Common myeloid progenitor, CD34-positive (primary cell): ENCODE data around the gene ADK.

Source experiments
- CTCF ChIA-PET: fragments of 350-600 bp; sonication (Branson Sonifier 250); formaldehyde crosslinking; loops from one replicate; lab custom pipeline; 2021; ENCODE audit warnings: antibody characterized with exemption; lab: Charles Lee
- POLR2A ChIA-PET: fragments of 350-600 bp; sonication (Branson Sonifier 250); formaldehyde crosslinking; loops from one replicate; lab custom pipeline; 2021; ENCODE audit warnings: antibody characterized with exemption; lab: Charles Lee
- DNase-seq, 3 donors: peaks; one replicate each; pipeline versions ENCODE4 v3.0.0 to v3.0.0-alpha.2; 2013
- H3K27ac ChIP-seq, 2 experiments: 1 replicate in 1 of 2; 2 replicates in 1 of 2; pipeline ENCODE4 v1.7.0; 2013; ENCODE audit warnings: inconsistent platforms in 2 of 2, low read length in 2 of 2, mild to moderate bottlenecking in 2 of 2, low read depth in 1 of 2, moderate library complexity in 1 of 2; ENCODE audit not compliant: severe bottlenecking in 2 of 2, insufficient read depth in 1 of 2, poor library complexity in 1 of 2
- H3K27me3 ChIP-seq, 5 experiments: replicated peaks in 2 of 5; 1 replicate in 3 of 5; 2 replicates in 2 of 5; pipeline versions ENCODE4 v1.6.1 to v1.7.0; 2013; ENCODE audit warnings: low read length in 4 of 5, mild to moderate bottlenecking in 2 of 5, moderate library complexity in 2 of 5, inconsistent platforms in 1 of 5; ENCODE audit not compliant: insufficient read depth in 5 of 5, control insufficient read depth in 4 of 5
- H3K36me3 ChIP-seq, 4 experiments: 1 replicate in 2 of 4; 2 replicates in 2 of 4; pipeline versions ENCODE4 v1.6.1 to v1.7.0; 2013; ENCODE audit warnings: low read length in 3 of 4, control low read depth in 1 of 4, mild to moderate bottlenecking in 1 of 4; ENCODE audit not compliant: control insufficient read depth in 4 of 4, insufficient read depth in 4 of 4
- H3K4me1 ChIP-seq, 4 experiments: 1 replicate in 3 of 4; 2 replicates in 1 of 4; pipeline versions ENCODE4 v1.6.1 to v1.7.1; 2013; ENCODE audit warnings: low read length in 3 of 4, mild to moderate bottlenecking in 3 of 4, control low read depth in 1 of 4, inconsistent platforms in 1 of 4, moderate library complexity in 1 of 4; ENCODE audit not compliant: control insufficient read depth in 4 of 4, insufficient read depth in 4 of 4; ENCODE audit errors: control extremely low read depth in 1 of 4
- H3K4me3 ChIP-seq, 7 experiments: 1 replicate in 4 of 7; 2 replicates in 3 of 7; pipeline versions ENCODE4 v1.5.1 to v1.7.0; 2013; ENCODE audit warnings: mild to moderate bottlenecking in 7 of 7, low read length in 6 of 7, moderate library complexity in 6 of 7, inconsistent platforms in 2 of 7, low read depth in 2 of 7, control low read depth in 1 of 7; ENCODE audit not compliant: insufficient read depth in 4 of 7, control insufficient read depth in 1 of 7; ENCODE audit errors: extremely low read depth in 1 of 7
- H3K9me3 ChIP-seq, 5 experiments: 1 replicate in 4 of 5; 2 replicates in 1 of 5; pipeline versions ENCODE4 v1.6.1 to v1.7.1; 2013; ENCODE audit warnings: low read length in 4 of 5, mild to moderate bottlenecking in 2 of 5, inconsistent platforms in 1 of 5, low read depth in 1 of 5, moderate library complexity in 1 of 5; ENCODE audit not compliant: control insufficient read depth in 4 of 5, insufficient read depth in 2 of 5; ENCODE audit errors: control extremely low read depth in 1 of 5
- WGBS: methylation state at CpG from one replicate; pipeline ENCODE4 v1.1.5; 2013; ENCODE audit not compliant: insufficient coverage; 5-methylcytosine and 5-hydroxymethylcytosine counted together

ADK gene

DNA sequence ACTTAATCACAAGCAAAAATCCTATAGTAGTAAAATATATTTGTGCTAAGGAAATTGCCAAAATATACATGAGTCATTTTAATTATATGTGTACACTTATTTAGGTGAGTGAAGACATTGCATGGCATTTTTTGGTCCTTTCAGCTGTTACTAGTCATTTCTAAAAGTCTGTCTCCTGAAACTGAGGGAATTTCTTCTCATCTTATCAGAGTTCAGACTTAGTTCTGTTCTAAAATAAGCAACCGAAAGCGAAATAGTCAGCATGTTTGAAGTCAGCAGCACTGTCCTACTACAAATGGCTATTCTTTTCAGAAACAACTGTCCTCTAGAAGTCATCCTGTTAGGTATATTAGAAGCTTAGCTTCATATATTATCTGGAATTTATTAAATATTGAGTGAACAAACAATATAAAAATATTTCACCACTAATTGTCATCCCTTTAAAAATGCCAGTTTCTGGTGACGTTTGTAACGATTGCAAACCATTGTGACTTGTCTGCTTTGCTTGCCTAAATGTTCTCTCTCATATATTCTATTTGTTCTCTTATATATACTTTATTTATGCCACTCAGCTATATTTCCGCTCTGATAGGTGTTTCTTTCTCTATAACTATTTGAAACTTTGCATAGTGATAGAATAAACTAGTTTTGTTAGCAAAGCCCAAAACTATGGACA lies 448.0 kb downstream of the ADK start:
- no peak overlapping the region for H3K4me3 ChIP-seq
- H3K4me1 ChIP-seq = no peaks in the 10 kb centered on the region
- ChIA-PET POLR2A (no interaction called here), CTCF (no interaction called here)
- DNase-seq = no peak
- H3K36me3 ChIP-seq = peaks cover 0 to 11% (median 4%) of the 10 kb centered on the region in 4 experiments
- H3K27me3 ChIP-seq = no peaks in the 10 kb centered on the region
- H3K9me3 ChIP-seq = no peaks in the 10 kb centered on the region
- WGBS = no CpG with 5 or more reads among the region's 5 CpGs
- no peak overlapping the region for H3K27ac ChIP-seq

DNA sequence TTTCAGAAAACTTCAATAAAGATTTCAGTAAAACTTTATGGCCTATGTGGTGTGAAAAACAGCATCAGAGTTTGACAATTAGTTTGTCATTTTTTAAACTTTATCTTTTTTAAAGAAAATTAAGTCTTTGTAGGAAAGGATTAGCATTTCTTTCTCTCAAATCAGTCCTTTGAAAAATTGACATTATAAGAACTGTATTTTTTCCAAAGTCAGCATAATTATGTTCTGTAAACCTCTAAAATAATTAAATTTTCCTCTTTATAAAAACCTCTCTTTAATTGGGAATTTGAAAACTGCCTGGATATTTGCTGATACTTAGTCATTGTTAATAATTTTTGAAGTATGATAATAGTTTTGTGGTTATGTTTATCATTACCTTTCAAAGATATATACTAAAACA lies 448.7 kb downstream of the ADK start:
- CTCF ChIA-PET = no interaction called here
- DNase-seq = no peak

GRCh38 chr10:74600170-74600569 lies 449.1 kb downstream of the ADK start:
- peaks cover 0 to 11% (median 4%) of the 10 kb centered on the region in 4 experiments for H3K36me3 ChIP-seq
- POLR2A ChIA-PET = no interaction called here
- no CpG with 5 or more reads among the region's 2 CpGs for WGBS
- H3K4me3 ChIP-seq = no peak overlapping the region
- H3K27ac ChIP-seq = no peak overlapping the region
- CTCF ChIA-PET = no interaction called here
- no peaks in the 10 kb centered on the region for H3K4me1 ChIP-seq
- no peaks in the 10 kb centered on the region for H3K27me3 ChIP-seq
- DNase-seq = no peak
- peaks cover 0 to 3% (median 0%) of the 10 kb centered on the region in 5 experiments for H3K9me3 ChIP-seq

More for the DNA sequence above, 448.7 kb downstream of the ADK start:
- H3K4me3 ChIP-seq = no peak overlapping the region
- peaks cover 0 to 3% (median 0%) of the 10 kb centered on the region in 5 experiments for H3K9me3 ChIP-seq
- no peaks in the 10 kb centered on the region for H3K4me1 ChIP-seq
- no peak overlapping the region for H3K27ac ChIP-seq
- POLR2A ChIA-PET = no interaction called here
- peaks cover 0 to 11% (median 4%) of the 10 kb centered on the region in 4 experiments for H3K36me3 ChIP-seq
- no peaks in the 10 kb centered on the region for H3K27me3 ChIP-seq

GRCh38 chr10:74602576-74602975 lies 451.6 kb downstream of the ADK start:
- Histone ChIP-seq H3K4me1 (no peaks in the 10 kb centered on the region), H3K4me3 (no peak overlapping the region), H3K36me3 (peaks cover 0 to 11% (median 4%) of the 10 kb centered on the region in 4 experiments), H3K9me3 (peaks cover 0 to 3% (median 0%) of the 10 kb centered on the region in 5 experiments), H3K27ac (no peak overlapping the region), H3K27me3 (no peaks in the 10 kb centered on the region)
- CTCF ChIA-PET = interaction anchor here (1.2 to 1.5 kb wide), 2 partner anchors 14 to 43 kb away, joined by 3 to 4 read pairs; no protein-coding TSS in a partner anchor
- POLR2A ChIA-PET = no interaction called here
- DNase-seq = no peak
- WGBS = no CpG with 5 or more reads among the region's 2 CpGs

DNA sequence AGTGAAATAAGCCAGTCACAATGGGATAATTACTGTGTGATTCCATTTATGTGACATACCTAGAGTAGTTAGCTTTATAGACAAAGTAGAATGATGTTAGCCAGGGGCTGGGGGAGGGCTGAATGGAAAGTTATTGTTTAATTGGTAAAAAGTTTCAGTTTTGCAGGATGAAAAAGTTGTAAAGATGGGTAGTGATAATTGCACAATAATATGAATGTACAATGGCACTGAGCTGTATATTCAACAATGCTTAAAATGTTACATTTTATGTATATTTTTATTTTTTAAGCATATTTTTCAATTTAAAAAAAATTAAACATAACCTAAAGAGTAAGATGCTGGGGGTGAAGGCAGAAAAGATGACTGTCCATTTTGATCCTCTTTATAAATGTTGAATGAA lies 459.3 kb downstream of the ADK start:
- Histone ChIP-seq H3K27ac (no peak overlapping the region), H3K27me3 (no peaks in the 10 kb centered on the region), H3K9me3 (peaks cover 0 to 4% (median 0%) of the 10 kb centered on the region in 5 experiments), H3K36me3 (peaks cover 0 to 11% (median 0%) of the 10 kb centered on the region in 4 experiments), H3K4me3 (no peak overlapping the region), H3K4me1 (no peaks in the 10 kb centered on the region)
- no peak for DNase-seq
- CTCF ChIA-PET = no interaction called here
- POLR2A ChIA-PET = no interaction called here

DNA sequence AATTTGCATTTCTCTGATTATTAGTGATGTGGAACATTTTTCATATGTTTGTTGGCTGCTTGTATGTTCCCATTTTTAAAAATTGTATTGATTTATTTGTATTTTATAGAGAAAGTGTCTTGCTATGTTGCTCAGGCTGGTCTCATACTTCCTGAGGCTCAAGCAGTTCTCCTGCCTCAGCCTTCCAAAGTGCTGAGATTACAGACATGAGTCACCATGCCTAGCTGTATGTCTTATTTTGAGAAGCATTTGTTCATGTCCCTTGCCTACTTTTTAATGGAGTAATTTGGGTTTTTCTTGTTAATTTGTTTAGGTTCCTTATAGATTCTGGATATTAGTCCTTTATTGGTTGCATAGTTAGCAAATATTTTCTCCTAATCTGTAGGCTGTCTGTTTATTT lies 461.2 kb downstream of the ADK start:
- no peak overlapping the region for H3K4me3 ChIP-seq
- no peaks in the 10 kb centered on the region for H3K27me3 ChIP-seq
- CTCF ChIA-PET = no interaction called here
- H3K27ac ChIP-seq = no peak overlapping the region
- H3K4me1 ChIP-seq = no peaks in the 10 kb centered on the region
- peaks cover 0 to 11% (median 0%) of the 10 kb centered on the region in 4 experiments for H3K36me3 ChIP-seq
- no peak for DNase-seq
- H3K9me3 ChIP-seq = peaks cover 0 to 4% (median 0%) of the 10 kb centered on the region in 5 experiments
- POLR2A ChIA-PET = no interaction called here

DNA sequence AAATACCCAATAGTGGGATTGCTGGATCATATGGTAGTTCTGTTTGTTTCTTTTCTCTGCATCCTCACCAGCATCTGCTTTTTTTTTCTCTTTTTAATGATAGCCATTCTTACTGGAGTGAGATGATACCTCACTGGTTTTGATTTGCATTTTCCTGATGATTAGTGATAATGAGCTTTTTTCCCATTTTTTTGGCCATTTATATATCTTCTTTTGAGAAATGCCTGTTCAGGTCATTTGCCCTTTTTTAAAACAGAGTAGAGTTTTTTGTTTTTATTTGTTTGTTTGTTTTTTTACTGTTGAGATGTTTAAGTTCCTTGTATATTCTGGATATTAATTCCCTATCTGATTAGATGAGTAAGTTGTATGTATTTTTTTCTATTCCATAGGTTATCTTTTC lies 469.6 kb downstream of the ADK start:
- CTCF ChIA-PET = interaction anchor here (1.3 kb wide), 1 partner anchor 8 kb away, joined by 3 read pairs; no protein-coding TSS in a partner anchor

More for the DNA sequence above, 469.6 kb downstream of the ADK start:
- Histone ChIP-seq H3K4me1 (no peaks in the 10 kb centered on the region), H3K36me3 (peaks cover 0 to 8% (median 2%) of the 10 kb centered on the region in 4 experiments), H3K27me3 (no peaks in the 10 kb centered on the region), H3K9me3 (peaks cover 3 to 29% (median 4%) of the 10 kb centered on the region in 5 experiments), H3K4me3 (no peak overlapping the region), H3K27ac (no peak overlapping the region)
- POLR2A ChIA-PET = no interaction called here
- no peak for DNase-seq
